Measurements from ENCODE around the gene GPR176.
A peak's percentile ranks its signal among the peaks of the same experiment; 100 is the strongest.
"Not testable (repeated sequence)": the region's sequence is repeated elsewhere in the genome, so short reads cannot be mapped to it uniquely, and the experiment has no call there.

GPR176 gene

GRCh38 chr15:39934397-39935071, 14.5 kb upstream of the GPR176 start:
- peak; percentile 8 for DNase-seq

- DNase-seq = no peak
Measured at GRCh38 chr15:39931615-39932014, 11.5 kb upstream of the GPR176 start.

GRCh38 chr15:39926526-39926925, 6.5 kb upstream of the GPR176 start:
- no peak for DNase-seq

GRCh38 chr15:39925112-39925842, 5.2 kb upstream of the GPR176 start:
- peak; percentile 28 for DNase-seq

GRCh38 chr15:39924437-39924836, 4.4 kb upstream of the GPR176 start:
- no peak for DNase-seq

- no peak for DNase-seq
Measured at GRCh38 chr15:39922462-39923092, 2.5 kb upstream of the GPR176 start.

GRCh38 chr15:39921274-39921638, 1.2 kb upstream of the GPR176 start:
- no peak for DNase-seq

- peak; percentile 90 for DNase-seq
Measured at GRCh38 chr15:39920510-39921273, 626 bp upstream of the GPR176 start.

GRCh38 chr15:39919411-39919747, 687 bp downstream of the GPR176 start:
- no peak for DNase-seq

GRCh38 chr15:39918688-39919385, 1.2 kb downstream of the GPR176 start:
- DNase-seq = no peak

GRCh38 chr15:39914977-39915376, 5.1 kb downstream of the GPR176 start:
- DNase-seq = no peak

- no peak for DNase-seq
Measured at GRCh38 chr15:39909007-39909406, 11.1 kb downstream of the GPR176 start.

- peak; percentile 23 for DNase-seq
Measured at GRCh38 chr15:39908186-39908585, 11.9 kb downstream of the GPR176 start.

GRCh38 chr15:39907216-39907615, 12.8 kb downstream of the GPR176 start:
- DNase-seq = no peak

GRCh38 chr15:39904115-39904514, 16.0 kb downstream of the GPR176 start:
- DNase-seq = no peak

- no peak for DNase-seq
Measured at GRCh38 chr15:39898317-39898716, 21.7 kb downstream of the GPR176 start.

GRCh38 chr15:39896846-39897245, 23.2 kb downstream of the GPR176 start:
- DNase-seq = no peak

- no peak for DNase-seq
Measured at GRCh38 chr15:39896101-39896500, 24.0 kb downstream of the GPR176 start.

GRCh38 chr15:39893051-39893450, 27.0 kb downstream of the GPR176 start:
- DNase-seq = not testable (repeated sequence)

GRCh38 chr15:39892418-39892817, 27.6 kb downstream of the GPR176 start:
- no peak for DNase-seq

GRCh38 chr15:39890621-39891020, 29.4 kb downstream of the GPR176 start:
- no peak for DNase-seq

- DNase-seq = no peak
Measured at GRCh38 chr15:39889601-39890000, 30.5 kb downstream of the GPR176 start.

GRCh38 chr15:39888809-39889208, 31.3 kb downstream of the GPR176 start:
- DNase-seq = no peak
